ENCODE data around the gene ALPG. TPM values are rescaled to one million over a fixed set of nuclear protein-coding genes. Genes with fewer than 3 reads are reported as not detected.
"Not testable (repeated sequence)": the region's sequence is repeated elsewhere in the genome, so short reads cannot be mapped to it uniquely, and the experiment has no call there.

Gene ALPG
- total and polyA plus RNA-seq, 2 of the 13 experiments (the other 11 are each of a cell fraction or from before 2014, with no cell fraction given) = not detected

GRCh38 chr2:232422051-232422450 lies 15.4 kb downstream of the ALPG start:
- Histone ChIP-seq H3K4me2 (ENCODE audit: low read depth, low read length) (no peak overlapping the region), H3K4me3 (replicated peaks in 1 of 3; ENCODE audit: insufficient read depth in 1 of 3, low read depth in 2 of 3, low read length in 3 of 3) (no peak overlapping the region), H2AFZ (ENCODE audit: low read length) (no peak overlapping the region), H3K27ac (ENCODE audit: extremely low read length, insufficient read depth, low read length) (no peak overlapping the region), H3K9me3 (ENCODE audit: low read length) (peaks cover 16% of the 10 kb centered on the region), H3K79me2 (ENCODE audit: insufficient read depth, low read length) (no peaks in the 10 kb centered on the region), H3K36me3 (replicated peaks in 1 of 2; ENCODE audit: control insufficient read depth in 1 of 2, insufficient read depth in 2 of 2, low read length in 2 of 2) (no peaks in the 10 kb centered on the region), H4K20me1 (ENCODE audit: insufficient read depth, low read length) (no peaks in the 10 kb centered on the region), H3K9ac (ENCODE audit: insufficient read depth, low read depth, low read length) (no peak overlapping the region), H3K4me1 (ENCODE audit: insufficient read depth, low read length) (no peaks in the 10 kb centered on the region), H3K27me3 (ENCODE audit: control insufficient read depth in 1 of 2, insufficient read depth in 2 of 2, low read length in 2 of 2) (peaks cover 15 to 48% of the 10 kb centered on the region in 2 experiments)
- TF ChIP-seq ZNF670 (CRISPR knock-in tag; IDR thresholded peaks at IDR 0.05; ENCODE audit: borderline replicate concordance) (no peak), ZNF678 (CRISPR knock-in tag; IDR thresholded peaks at IDR 0.05) (no peak), NRL (CRISPR knock-in tag; IDR thresholded peaks at IDR 0.05; ENCODE audit: borderline replicate concordance) (no peak), RBM39 (IDR thresholded peaks at IDR 0.05; ENCODE audit: low read depth, low read length, poor library complexity, severe bottlenecking) (no peak), HES4 (CRISPR knock-in tag; IDR thresholded peaks at IDR 0.05; ENCODE audit: borderline replicate concordance) (no peak), ZNF263 (CRISPR knock-in tag; IDR thresholded peaks at IDR 0.05) (no peak), ZBTB8A (CRISPR knock-in tag; IDR thresholded peaks at IDR 0.05; ENCODE audit: borderline replicate concordance, low read depth) (no peak)
- FAIRE-seq = no peak
- BruUV-seq (replicated peaks) = no TSS peak
- intact Hi-C loops (cut with micrococcal nuclease; ENCODE audit: unreplicated experiment) (no loop called here), in situ Hi-C loops (cut with HindIII; ENCODE audit: extremely low pct_ligation_motif_present, low pct_unique_long_range_greater_than_20kb) (no loop called here)
- ChIA-PET CTCF (ENCODE audit: low intra/inter-chr PET ratio, low total read pairs) (no interaction called here), POLR2A (no interaction called here)
- no peak for ATAC-seq
- WGBS (ENCODE audit: low lambda C conversion rate) = 37% methylated on average over 10 of the region's 10 CpGs
- DNase-seq (ENCODE audit: low spot score) = no peak

- H2AFZ ChIP-seq (ENCODE audit: low read length); CTCF ChIA-PET (ENCODE audit: low intra/inter-chr PET ratio, low total read pairs); H3K9ac ChIP-seq (ENCODE audit: insufficient read depth, low read depth, low read length); H3K79me2 ChIP-seq (ENCODE audit: insufficient read depth, low read length); H3K36me3 ChIP-seq (replicated peaks in 1 of 2; ENCODE audit: control insufficient read depth in 1 of 2, insufficient read depth in 2 of 2, low read length in 2 of 2); H4K20me1 ChIP-seq (ENCODE audit: insufficient read depth, low read length); FAIRE-seq; POLR2A ChIA-PET; H3K4me3 ChIP-seq (replicated peaks in 1 of 3; ENCODE audit: insufficient read depth in 1 of 3, low read depth in 2 of 3, low read length in 3 of 3); intact Hi-C loops (cut with micrococcal nuclease; ENCODE audit: unreplicated experiment); H3K4me2 ChIP-seq (ENCODE audit: low read depth, low read length); DNase-seq (ENCODE audit: low spot score); H3K4me1 ChIP-seq (ENCODE audit: insufficient read depth, low read length); in situ Hi-C loops (cut with HindIII; ENCODE audit: extremely low pct_ligation_motif_present, low pct_unique_long_range_greater_than_20kb); H3K27ac ChIP-seq (ENCODE audit: extremely low read length, insufficient read depth, low read length); ATAC-seq; BruUV-seq (replicated peaks): not testable (repeated sequence)
- peaks cover 12 to 42% of the 10 kb centered on the region in 2 experiments for H3K27me3 ChIP-seq (ENCODE audit: control insufficient read depth in 1 of 2, insufficient read depth in 2 of 2, low read length in 2 of 2)
- 30% methylated on average over 3 of the region's 3 CpGs for WGBS (ENCODE audit: low lambda C conversion rate)
- H3K9me3 ChIP-seq (ENCODE audit: low read length) = peaks cover 16% of the 10 kb centered on the region
Observed at GRCh38 chr2:232422996-232423395, 16.4 kb downstream of the ALPG start.

GRCh38 chr2:232423407-232423806 lies 16.8 kb downstream of the ALPG start:
- POLR2A ChIA-PET; BruUV-seq (replicated peaks); H3K27ac ChIP-seq (ENCODE audit: extremely low read length, insufficient read depth, low read length); H3K9ac ChIP-seq (ENCODE audit: insufficient read depth, low read depth, low read length); H3K4me1 ChIP-seq (ENCODE audit: insufficient read depth, low read length); CTCF ChIA-PET (ENCODE audit: low intra/inter-chr PET ratio, low total read pairs); FAIRE-seq; H3K36me3 ChIP-seq (replicated peaks in 1 of 2; ENCODE audit: control insufficient read depth in 1 of 2, insufficient read depth in 2 of 2, low read length in 2 of 2); intact Hi-C loops (cut with micrococcal nuclease; ENCODE audit: unreplicated experiment); H3K79me2 ChIP-seq (ENCODE audit: insufficient read depth, low read length); H3K4me2 ChIP-seq (ENCODE audit: low read depth, low read length); H3K4me3 ChIP-seq (replicated peaks in 1 of 3; ENCODE audit: insufficient read depth in 1 of 3, low read depth in 2 of 3, low read length in 3 of 3); DNase-seq (ENCODE audit: low spot score); H4K20me1 ChIP-seq (ENCODE audit: insufficient read depth, low read length); H2AFZ ChIP-seq (ENCODE audit: low read length); in situ Hi-C loops (cut with HindIII; ENCODE audit: extremely low pct_ligation_motif_present, low pct_unique_long_range_greater_than_20kb); ATAC-seq: not testable (repeated sequence)
- Histone ChIP-seq H3K27me3 (ENCODE audit: control insufficient read depth in 1 of 2, insufficient read depth in 2 of 2, low read length in 2 of 2) (peaks cover 11 to 38% of the 10 kb centered on the region in 2 experiments), H3K9me3 (ENCODE audit: low read length) (peaks cover 16% of the 10 kb centered on the region)
- WGBS (ENCODE audit: low lambda C conversion rate) = 11% methylated on average over 7 of the region's 7 CpGs

Data from HepG2 (cell line).